GM10248 (cell line): ENCODE measurements around the gene EGFLAM.

Source experiments
- CTCF ChIA-PET: fragments of 300-600 bp; sonication (Branson Sonifier 250); formaldehyde crosslinking; extraction: SDS; loops from one replicate; lab custom pipeline; 2021; ENCODE audit warnings: antibody characterized with exemption; lab: Yijun Ruan, JAX
- POLR2A ChIA-PET: fragments of 350-650 bp; sonication (Branson Sonifier 250); formaldehyde crosslinking; extraction: SDS; loops from one replicate; lab custom pipeline; 2020; ENCODE audit warnings: antibody characterized with exemption; lab: Yijun Ruan, JAX
- DNase-seq: peaks from one replicate; pipeline ENCODE4 v3.0.0; 2012; ENCODE audit errors: extremely low spot score
- TF ChIP-seq, protein P1 (sequence below): IDR thresholded peaks from 2 replicates; pipeline ENCODE4 v1.5.1; 2012; ENCODE audit warnings: mild to moderate bottlenecking, low read depth; ENCODE audit errors: extremely low read depth, missing control alignments, control extremely low read depth

EGFLAM gene

DNA sequence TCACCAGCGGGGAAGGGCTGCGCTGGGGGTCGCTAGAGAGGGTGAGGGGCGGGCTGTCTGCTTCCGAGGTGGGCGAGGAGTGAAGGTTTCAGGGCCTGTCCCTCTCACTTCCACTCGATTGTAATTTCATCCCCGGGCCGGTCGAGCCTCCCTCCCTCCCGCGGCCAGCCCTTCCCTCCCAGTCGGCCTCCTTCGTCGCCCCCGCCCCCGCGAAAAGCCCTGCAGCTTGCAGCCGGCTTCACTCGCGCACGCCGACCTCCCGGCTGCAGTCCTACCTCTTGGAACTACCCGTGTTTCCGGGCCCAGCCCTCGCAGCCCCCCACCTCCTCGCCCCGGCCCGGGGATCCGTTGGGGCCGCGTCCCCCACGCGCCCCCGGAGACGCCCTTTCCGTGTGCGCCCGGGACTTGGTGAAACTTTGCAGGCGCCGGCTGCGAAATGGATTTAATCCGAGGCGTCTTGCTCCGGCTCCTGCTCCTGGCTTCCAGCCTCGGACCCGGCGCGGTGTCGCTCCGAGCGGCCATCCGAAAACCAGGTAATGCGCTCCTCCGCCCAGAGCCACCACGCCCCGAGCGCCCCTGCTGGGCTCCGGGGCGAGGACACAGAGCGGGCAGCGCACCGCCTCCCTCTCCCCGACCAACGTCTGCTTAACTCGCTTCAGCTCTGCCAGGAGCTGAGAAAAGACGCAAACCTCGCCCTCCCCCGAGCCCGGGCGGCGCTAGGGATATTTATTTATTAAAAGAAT lies at the start of gene EGFLAM:
EGFLAM (plus strand) TSS at position 241 of the 743 bp plus-strand sequence; CDS start at position 437, 196 bp downstream.
- TF ChIP-seq, protein P1, sequence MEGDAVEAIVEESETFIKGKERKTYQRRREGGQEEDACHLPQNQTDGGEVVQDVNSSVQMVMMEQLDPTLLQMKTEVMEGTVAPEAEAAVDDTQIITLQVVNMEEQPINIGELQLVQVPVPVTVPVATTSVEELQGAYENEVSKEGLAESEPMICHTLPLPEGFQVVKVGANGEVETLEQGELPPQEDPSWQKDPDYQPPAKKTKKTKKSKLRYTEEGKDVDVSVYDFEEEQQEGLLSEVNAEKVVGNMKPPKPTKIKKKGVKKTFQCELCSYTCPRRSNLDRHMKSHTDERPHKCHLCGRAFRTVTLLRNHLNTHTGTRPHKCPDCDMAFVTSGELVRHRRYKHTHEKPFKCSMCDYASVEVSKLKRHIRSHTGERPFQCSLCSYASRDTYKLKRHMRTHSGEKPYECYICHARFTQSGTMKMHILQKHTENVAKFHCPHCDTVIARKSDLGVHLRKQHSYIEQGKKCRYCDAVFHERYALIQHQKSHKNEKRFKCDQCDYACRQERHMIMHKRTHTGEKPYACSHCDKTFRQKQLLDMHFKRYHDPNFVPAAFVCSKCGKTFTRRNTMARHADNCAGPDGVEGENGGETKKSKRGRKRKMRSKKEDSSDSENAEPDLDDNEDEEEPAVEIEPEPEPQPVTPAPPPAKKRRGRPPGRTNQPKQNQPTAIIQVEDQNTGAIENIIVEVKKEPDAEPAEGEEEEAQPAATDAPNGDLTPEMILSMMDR: no peak
- no peak for DNase-seq
- ChIA-PET POLR2A (no interaction called here), CTCF (no interaction called here)

GRCh38 chr5:38208782-38209378 lies 49.5 kb upstream of the EGFLAM start:
- POLR2A ChIA-PET: no interaction called here
- CTCF ChIA-PET: interaction anchor here (0.8 to 1.2 kb wide), 4 partner anchors 9 to 91 kb away, joined by 3 to 5 read pairs (median 3); no protein-coding TSS in a partner anchor
- TF ChIP-seq, protein P1: peak; percentile 25
- no peak for DNase-seq

DNA sequence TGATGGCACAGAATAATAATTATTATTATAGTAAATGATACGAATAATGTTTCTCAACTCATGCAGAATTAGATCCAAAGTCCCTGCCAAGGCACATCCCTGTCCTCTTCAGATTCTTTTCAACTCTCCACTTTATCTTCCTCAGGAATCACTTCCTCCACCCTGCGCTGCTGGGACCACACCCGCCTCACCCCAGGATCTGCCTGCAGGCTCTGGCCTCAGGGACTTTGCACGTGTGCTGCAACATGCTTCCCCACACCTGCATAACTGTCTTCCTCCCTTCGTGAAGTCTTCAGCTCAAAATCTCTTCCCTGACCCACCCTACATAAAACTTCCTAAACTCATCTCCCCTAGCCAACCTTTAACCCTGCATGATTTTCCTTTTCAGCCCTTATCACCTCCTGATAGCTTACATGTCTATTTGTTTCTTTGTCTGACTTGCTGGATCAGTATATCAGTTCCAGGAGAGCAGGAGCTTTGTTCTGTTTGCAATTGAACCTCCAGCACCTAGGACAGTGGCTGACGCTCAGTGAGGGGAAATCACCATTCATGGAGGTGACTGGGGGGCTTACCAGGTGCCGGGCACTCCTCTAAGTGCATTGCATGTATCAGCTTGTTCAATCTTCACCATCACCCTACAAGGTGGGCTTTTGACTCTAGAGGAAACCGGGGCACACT lies 47.5 kb upstream of the EGFLAM start:
- ChIA-PET CTCF (interaction anchor here (1.1 to 1.2 kb wide), 2 partner anchors 53 to 72 kb away, joined by 3 read pairs; no protein-coding TSS in a partner anchor), POLR2A (no interaction called here)
- TF ChIP-seq, protein P1: no peak
- DNase-seq: no peak

- CTCF ChIA-PET: interaction anchor here (1.1 kb wide), 1 partner anchor 53 kb away, joined by 3 read pairs; no protein-coding TSS in a partner anchor
- POLR2A ChIA-PET: no interaction called here
- no peak for DNase-seq
- TF ChIP-seq, protein P1: no peak
Measured at GRCh38 chr5:38211354-38211710, 47.0 kb upstream of the EGFLAM start.

GRCh38 chr5:38212307-38212706 lies 46.1 kb upstream of the EGFLAM start:
- no peak for DNase-seq
- TF ChIP-seq, protein P1: no peak
- CTCF ChIA-PET: no interaction called here
- POLR2A ChIA-PET: no interaction called here

DNA sequence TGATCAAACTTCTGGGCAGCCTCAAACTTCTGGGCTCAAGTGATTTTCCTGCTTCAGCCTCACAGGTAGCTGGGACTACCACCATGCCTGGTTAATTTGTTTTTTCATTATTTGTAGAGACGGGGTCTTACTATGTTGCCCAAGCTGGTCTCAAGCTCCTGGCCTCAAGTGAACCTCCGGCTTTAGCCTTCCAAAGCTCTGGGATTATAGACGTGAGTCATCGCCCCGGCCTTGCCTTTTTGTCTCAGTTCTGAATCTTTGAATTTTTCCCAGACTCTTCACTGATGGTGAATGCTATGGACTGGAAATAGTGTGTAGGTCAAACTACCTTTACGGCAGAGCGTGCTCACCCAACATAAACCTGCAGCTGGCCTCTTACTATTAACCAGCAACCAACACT lies 32.3 kb upstream of the EGFLAM start:
- TF ChIP-seq, protein P1: no peak
- ChIA-PET CTCF (interaction anchor here (1.5 kb wide), 1 partner anchor 33 kb away, joined by 6 read pairs; no protein-coding TSS in a partner anchor), POLR2A (no interaction called here)
- no peak for DNase-seq
